ENCODE measurements around the gene IL4I1.

Gene IL4I1

GRCh38 chr19:49887665-49888509, 8.8 kb downstream of the IL4I1 start:
- H3K9ac ChIP-seq (ENCODE audit: insufficient read length): no peak overlapping the region
- H3K27ac ChIP-seq: no peak overlapping the region
- no peak for DNase-seq (ENCODE audit: low read depth, low spot score)
- TF ChIP-seq POLR2AphosphoS5 (IDR thresholded peaks at IDR 0.05; ENCODE audit: borderline replicate concordance, low read depth, low read length) (no peak), EZH2 (IDR thresholded peaks at IDR 0.05) (no peak), FOXP2 (optimal IDR thresholded peaks at IDR 0.05; ENCODE audit: control extremely low read depth, extremely low read length, insufficient read depth) (no peak)
- H3K4me3 ChIP-seq: no peak overlapping the region
- H3K36me3 ChIP-seq (ENCODE audit: insufficient read depth, low read length): peaks cover 21% of the 10 kb centered on the region
- H3K9me3 ChIP-seq (ENCODE audit: low read depth, low read length): no peaks in the 10 kb centered on the region

DNA sequence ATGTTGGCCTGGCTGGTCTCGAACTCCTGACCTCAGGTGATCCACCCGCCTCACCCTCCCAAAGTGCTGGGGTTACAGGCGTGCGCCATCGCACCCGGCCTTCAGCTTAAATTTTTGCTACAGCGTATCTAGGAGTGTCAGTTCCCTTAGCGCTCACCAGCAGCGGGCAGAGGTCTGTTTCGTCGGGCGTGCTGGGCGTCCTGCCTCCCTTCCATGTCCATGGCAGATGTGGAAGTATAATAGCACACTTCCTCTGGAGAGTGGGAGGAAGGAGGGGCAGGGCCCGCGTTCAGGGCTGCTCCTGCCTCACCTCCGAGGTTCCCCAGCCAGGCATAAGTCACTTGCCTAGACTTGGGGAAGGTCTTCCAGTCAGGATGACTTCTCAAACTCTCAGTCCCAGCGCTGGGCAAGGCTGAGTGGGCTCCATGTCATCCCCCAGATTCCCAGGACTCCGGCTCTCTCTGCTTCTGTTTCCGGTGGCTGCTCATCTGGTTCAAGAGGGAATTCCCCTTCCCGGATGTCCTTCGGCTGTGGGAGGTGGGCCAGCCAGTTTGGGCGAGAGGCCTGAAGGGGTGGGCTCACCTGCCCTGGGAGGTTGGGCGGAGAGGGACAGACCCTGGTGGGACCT, 9.5 kb downstream of the IL4I1 start:
- H3K9me3 ChIP-seq (ENCODE audit: low read depth, low read length): no peaks in the 10 kb centered on the region
- H3K36me3 ChIP-seq (ENCODE audit: insufficient read depth, low read length): peaks cover 28% of the 10 kb centered on the region
- no peak overlapping the region for H3K9ac ChIP-seq (ENCODE audit: insufficient read length)
- no peak overlapping the region for H3K4me3 ChIP-seq
- TF ChIP-seq FOXP2 (optimal IDR thresholded peaks at IDR 0.05; ENCODE audit: control extremely low read depth, extremely low read length, insufficient read depth): no peak
- no peak for TF ChIP-seq POLR2AphosphoS5 (IDR thresholded peaks at IDR 0.05; ENCODE audit: borderline replicate concordance, low read depth, low read length)
- no peak for TF ChIP-seq EZH2 (IDR thresholded peaks at IDR 0.05)
- H3K27ac ChIP-seq: no peak overlapping the region
- DNase-seq (ENCODE audit: low read depth, low spot score): no peak

DNA sequence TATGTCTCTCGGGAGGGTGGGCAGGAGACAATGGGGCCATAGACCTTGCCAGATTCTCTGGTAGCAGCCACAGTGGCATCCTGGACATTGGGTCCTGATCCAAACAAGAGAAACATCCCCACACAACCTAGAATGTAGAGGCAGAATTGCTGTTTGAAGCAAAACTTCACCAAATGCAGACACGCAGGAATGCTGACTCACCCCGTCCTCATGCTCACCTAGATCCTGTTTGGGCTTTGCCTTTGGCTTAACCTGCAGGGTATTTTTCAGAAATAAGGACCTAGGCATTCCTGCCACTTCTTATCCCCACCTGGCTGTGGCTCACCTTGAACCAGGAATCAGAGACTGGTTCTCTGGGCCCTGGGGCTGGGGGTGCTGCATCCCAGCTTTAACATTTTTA, 11.9 kb downstream of the IL4I1 start:
- Histone ChIP-seq H3K9me3 (ENCODE audit: low read depth, low read length) (no peaks in the 10 kb centered on the region), H3K9ac (ENCODE audit: insufficient read length) (no peak overlapping the region), H3K36me3 (ENCODE audit: insufficient read depth, low read length) (peaks cover 50% of the 10 kb centered on the region)

DNA sequence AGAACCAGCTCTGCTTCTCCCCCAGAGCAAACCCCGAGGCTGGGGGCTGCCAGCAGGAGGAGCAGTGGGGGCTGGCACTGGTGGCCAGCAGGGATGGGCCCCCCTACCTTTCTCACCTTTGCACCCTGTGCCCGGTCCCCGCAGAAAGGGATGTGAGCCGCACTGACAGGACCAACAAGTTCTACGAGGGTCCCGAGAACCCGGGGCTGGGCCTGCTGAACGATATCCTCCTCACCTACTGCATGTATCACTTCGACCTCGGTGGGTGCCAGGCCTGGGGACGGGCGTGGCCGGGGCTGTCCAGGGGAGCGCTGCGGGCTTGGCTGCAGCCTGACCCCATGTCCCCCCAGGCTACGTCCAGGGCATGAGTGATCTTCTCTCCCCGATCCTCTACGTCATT, 12.6 kb downstream of the IL4I1 start:
- no peak overlapping the region for H3K9ac ChIP-seq (ENCODE audit: insufficient read length)
- H3K27ac ChIP-seq: no peak overlapping the region
- H3K36me3 ChIP-seq (ENCODE audit: insufficient read depth, low read length): peaks cover 55% of the 10 kb centered on the region
- TF ChIP-seq FOXP2 (optimal IDR thresholded peaks at IDR 0.05; ENCODE audit: control extremely low read depth, extremely low read length, insufficient read depth) (no peak), POLR2AphosphoS5 (IDR thresholded peaks at IDR 0.05; ENCODE audit: borderline replicate concordance, low read depth, low read length) (no peak), EZH2 (IDR thresholded peaks at IDR 0.05) (no peak)
- DNase-seq (ENCODE audit: low read depth, low spot score): no peak
- H3K9me3 ChIP-seq (ENCODE audit: low read depth, low read length): no peaks in the 10 kb centered on the region
- H3K4me3 ChIP-seq: no peak overlapping the region

More for the DNA sequence above, 11.9 kb downstream of the IL4I1 start:
- no peak for DNase-seq (ENCODE audit: low read depth, low spot score)
- TF ChIP-seq FOXP2 (optimal IDR thresholded peaks at IDR 0.05; ENCODE audit: control extremely low read depth, extremely low read length, insufficient read depth) (no peak), POLR2AphosphoS5 (IDR thresholded peaks at IDR 0.05; ENCODE audit: borderline replicate concordance, low read depth, low read length) (no peak), EZH2 (IDR thresholded peaks at IDR 0.05) (no peak)
- Histone ChIP-seq H3K4me3 (no peak overlapping the region), H3K27ac (no peak overlapping the region)

GRCh38 chr19:49883094-49883493, 13.6 kb downstream of the IL4I1 start:
- TF ChIP-seq POLR2AphosphoS5 (IDR thresholded peaks at IDR 0.05; ENCODE audit: borderline replicate concordance, low read depth, low read length) (no peak), EZH2 (IDR thresholded peaks at IDR 0.05) (no peak), FOXP2 (optimal IDR thresholded peaks at IDR 0.05; ENCODE audit: control extremely low read depth, extremely low read length, insufficient read depth) (no peak)
- H3K4me3 ChIP-seq: no peak overlapping the region
- H3K27ac ChIP-seq: no peak overlapping the region
- H3K36me3 ChIP-seq (ENCODE audit: insufficient read depth, low read length): peaks cover 55% of the 10 kb centered on the region
- DNase-seq (ENCODE audit: low read depth, low spot score): no peak
- H3K9ac ChIP-seq (ENCODE audit: insufficient read length): no peak overlapping the region
- no peaks in the 10 kb centered on the region for H3K9me3 ChIP-seq (ENCODE audit: low read depth, low read length)

DNA sequence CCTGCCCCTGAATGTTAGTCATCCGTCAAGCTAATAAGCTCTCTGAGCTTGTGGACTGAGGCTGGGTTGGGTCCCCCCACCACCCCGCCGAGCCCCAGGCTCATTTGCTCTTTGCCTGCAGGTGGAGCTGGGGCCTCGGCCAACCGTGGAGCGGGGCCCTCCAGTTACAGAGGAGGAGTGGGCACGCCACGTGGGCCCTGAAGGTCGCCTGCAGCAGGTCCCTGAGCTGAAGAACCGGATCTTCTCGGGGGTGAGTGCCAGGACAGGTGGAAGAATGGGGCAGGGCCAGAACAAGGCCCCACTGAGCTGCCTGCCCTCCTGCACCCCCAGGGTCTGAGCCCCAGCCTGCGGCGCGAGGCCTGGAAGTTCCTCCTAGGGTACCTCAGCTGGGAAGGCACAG, 14.0 kb downstream of the IL4I1 start:
- DNase-seq (ENCODE audit: low read depth, low spot score): no peak
- Histone ChIP-seq H3K27ac (no peak overlapping the region), H3K36me3 (ENCODE audit: insufficient read depth, low read length) (peaks cover 55% of the 10 kb centered on the region)

GRCh38 chr19:49881672-49882394, 14.9 kb downstream of the IL4I1 start:
- H3K9ac ChIP-seq (ENCODE audit: insufficient read length): no peak overlapping the region
- no peak for DNase-seq (ENCODE audit: low read depth, low spot score)

More for the DNA sequence above, 14.0 kb downstream of the IL4I1 start:
- TF ChIP-seq FOXP2 (optimal IDR thresholded peaks at IDR 0.05; ENCODE audit: control extremely low read depth, extremely low read length, insufficient read depth) (no peak), EZH2 (IDR thresholded peaks at IDR 0.05) (no peak), POLR2AphosphoS5 (IDR thresholded peaks at IDR 0.05; ENCODE audit: borderline replicate concordance, low read depth, low read length) (no peak)
- Histone ChIP-seq H3K4me3 (no peak overlapping the region), H3K9me3 (ENCODE audit: low read depth, low read length) (no peaks in the 10 kb centered on the region), H3K9ac (ENCODE audit: insufficient read length) (no peak overlapping the region)

DNA sequence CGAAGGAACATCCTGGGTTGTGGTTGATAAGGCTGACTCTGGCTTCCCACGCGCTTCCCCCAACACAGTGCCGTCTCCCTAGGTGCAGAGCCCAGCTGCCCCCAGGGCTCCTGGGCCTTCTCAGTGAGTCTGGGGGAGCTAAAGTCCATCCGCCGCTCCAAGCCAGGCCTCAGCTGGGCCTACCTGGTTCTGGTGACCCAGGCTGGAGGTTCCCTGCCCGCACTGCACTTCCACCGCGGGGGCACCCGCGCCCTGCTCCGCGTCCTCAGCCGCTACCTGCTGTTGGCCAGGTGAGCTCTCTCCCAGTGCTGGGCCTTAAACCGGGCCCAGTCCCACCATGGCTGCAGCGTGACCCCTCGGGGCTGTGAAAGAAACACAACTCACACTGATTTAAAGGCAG, 15.5 kb downstream of the IL4I1 start:
- H3K9me3 ChIP-seq (ENCODE audit: low read depth, low read length): no peaks in the 10 kb centered on the region
- peaks cover 55% of the 10 kb centered on the region for H3K36me3 ChIP-seq (ENCODE audit: insufficient read depth, low read length)
- TF ChIP-seq EZH2 (IDR thresholded peaks at IDR 0.05): no peak
- TF ChIP-seq POLR2AphosphoS5 (IDR thresholded peaks at IDR 0.05; ENCODE audit: borderline replicate concordance, low read depth, low read length): no peak
- no peak for TF ChIP-seq FOXP2 (optimal IDR thresholded peaks at IDR 0.05; ENCODE audit: control extremely low read depth, extremely low read length, insufficient read depth)
- no peak overlapping the region for H3K4me3 ChIP-seq
- H3K9ac ChIP-seq (ENCODE audit: insufficient read length): no peak overlapping the region
- no peak overlapping the region for H3K27ac ChIP-seq
- no peak for DNase-seq (ENCODE audit: low read depth, low spot score)

More at GRCh38 chr19:49881672-49882394, 14.9 kb downstream of the IL4I1 start:
- peaks cover 55% of the 10 kb centered on the region for H3K36me3 ChIP-seq (ENCODE audit: insufficient read depth, low read length)
- no peak for TF ChIP-seq POLR2AphosphoS5 (IDR thresholded peaks at IDR 0.05; ENCODE audit: borderline replicate concordance, low read depth, low read length)
- TF ChIP-seq FOXP2 (optimal IDR thresholded peaks at IDR 0.05; ENCODE audit: control extremely low read depth, extremely low read length, insufficient read depth): no peak
- no peak for TF ChIP-seq EZH2 (IDR thresholded peaks at IDR 0.05)
- H3K27ac ChIP-seq: no peak overlapping the region
- no peaks in the 10 kb centered on the region for H3K9me3 ChIP-seq (ENCODE audit: low read depth, low read length)
- no peak overlapping the region for H3K4me3 ChIP-seq

All from SK-N-MC (cell line).